Mesendoderm (in vitro differentiated cells): ENCODE measurements around the gene VIT.

ENCODE experiments used
- DNase-seq: peaks from one replicate; pipeline ENCODE4 v3.0.0; 2013
- H2AK5ac ChIP-seq: 2 replicates; pipeline ENCODE4 v1.6.1; 2013; ENCODE audit warnings: low read length, inconsistent platforms
- H2BK120ac ChIP-seq: 2 replicates; pipeline ENCODE4 v1.6.1; 2013; ENCODE audit warnings: low read depth, mild to moderate bottlenecking, low read length, moderate library complexity, mixed read lengths
- H2BK15ac ChIP-seq: replicated peaks from 2 replicates; pipeline ENCODE4 v1.6.1; 2013; ENCODE audit warnings: low read depth, mild to moderate bottlenecking, moderate library complexity
- H2BK5ac ChIP-seq: 2 replicates; pipeline ENCODE4 v1.6.1; 2013; ENCODE audit warnings: low read length, inconsistent platforms
- H3K18ac ChIP-seq: 2 replicates; pipeline ENCODE4 v1.6.1; 2013; ENCODE audit warnings: mild to moderate bottlenecking, low read length, mixed read lengths
- H3K23ac ChIP-seq: one replicate; pipeline ENCODE4 v1.6.1; 2013; ENCODE audit warnings: low read length
- H3K27ac ChIP-seq: 2 replicates; pipeline ENCODE4 v1.5.1; 2013; ENCODE audit warnings: low read depth, mild to moderate bottlenecking, inconsistent platforms, low read length, moderate library complexity
- H3K27me3 ChIP-seq: 2 replicates; pipeline ENCODE4 v1.6.1; 2013; ENCODE audit warnings: low read length, control low read depth, mild to moderate bottlenecking, inconsistent platforms; ENCODE audit not compliant: insufficient read depth, poor library complexity
- H3K36me3 ChIP-seq: 2 replicates; pipeline ENCODE4 v1.6.1; 2013; ENCODE audit warnings: low read length, inconsistent platforms; ENCODE audit not compliant: control insufficient read depth, insufficient read depth
- H3K4ac ChIP-seq: one replicate; pipeline ENCODE4 v1.6.1; 2013; ENCODE audit warnings: low read depth, mild to moderate bottlenecking, low read length, moderate library complexity
- H3K4me1 ChIP-seq: 2 replicates; pipeline ENCODE4 v1.6.1; 2013; ENCODE audit warnings: low read depth, low read length, inconsistent platforms; ENCODE audit not compliant: control insufficient read depth
- H3K4me2 ChIP-seq: 2 replicates; pipeline ENCODE4 v1.6.1; 2013; ENCODE audit warnings: low read length
- H3K4me3 ChIP-seq: 2 replicates; pipeline ENCODE4 v1.5.1; 2013; ENCODE audit warnings: mild to moderate bottlenecking, low read length
- H3K56ac ChIP-seq: one replicate; pipeline ENCODE4 v1.6.1; 2013; ENCODE audit warnings: low read length
- H3K79me1 ChIP-seq: 2 replicates; pipeline ENCODE4 v1.6.1; 2013; ENCODE audit warnings: low read length, inconsistent platforms
- H3K79me2 ChIP-seq: 2 replicates; pipeline ENCODE4 v1.6.1; 2013; ENCODE audit warnings: mild to moderate bottlenecking, low read length; ENCODE audit not compliant: control insufficient read depth, insufficient read depth
- H3K9ac ChIP-seq: 2 replicates; pipeline ENCODE4 v1.6.1; 2013; ENCODE audit warnings: low read length, inconsistent platforms
- H4K5ac ChIP-seq: one replicate; pipeline ENCODE4 v1.6.1; 2013; ENCODE audit warnings: low read length
- H4K8ac ChIP-seq: one replicate; pipeline ENCODE4 v1.6.1; 2013; ENCODE audit warnings: low read depth, mild to moderate bottlenecking, control low read depth, low read length, moderate library complexity
- WGBS: extraction: QIAGEN DNeasy Blood & Tissue Kit; methylation state at CpG from one replicate; pipeline ENCODE4 v1.1.7; 2013; ENCODE audit warnings: low lambda C conversion rate, missing lambda C conversion rate; ENCODE audit not compliant: insufficient coverage; ENCODE audit errors: extremely low coverage; 5-methylcytosine and 5-hydroxymethylcytosine counted together

Gene VIT

GRCh38 chr2:36701918-36702317 lies 5.4 kb downstream of the VIT start:
- peaks cover 5% of the 10 kb centered on the region for H3K4me1 ChIP-seq
- no peaks in the 10 kb centered on the region for H3K27me3 ChIP-seq
- H2BK120ac ChIP-seq: no peak overlapping the region
- H3K79me2 ChIP-seq: no peaks in the 10 kb centered on the region
- H3K18ac ChIP-seq: no peak overlapping the region
- H3K27ac ChIP-seq: no peak overlapping the region
- DNase-seq: peak; percentile 43
- no peaks in the 10 kb centered on the region for H3K36me3 ChIP-seq
- H2BK5ac ChIP-seq: no peak overlapping the region
- no CpG with 5 or more reads among the region's 2 CpGs for WGBS
- no peak overlapping the region for H3K4me2 ChIP-seq
- no peak overlapping the region for H2BK15ac ChIP-seq
- no peaks in the 10 kb centered on the region for H3K79me1 ChIP-seq
- H3K23ac ChIP-seq: no peak overlapping the region
- no peak overlapping the region for H2AK5ac ChIP-seq
- no peak overlapping the region for H4K8ac ChIP-seq
- peak overlapping the region; percentile 65 for H3K56ac ChIP-seq
- H3K4me3 ChIP-seq: no peak overlapping the region
- H3K4ac ChIP-seq: no peak overlapping the region
- no peak overlapping the region for H4K5ac ChIP-seq
- no peak overlapping the region for H3K9ac ChIP-seq

- Histone ChIP-seq H2BK5ac (no peak overlapping the region), H3K23ac (no peak overlapping the region), H2BK120ac (no peak overlapping the region), H3K27ac (no peak overlapping the region), H2AK5ac (no peak overlapping the region), H3K9ac (no peak overlapping the region), H3K27me3 (no peaks in the 10 kb centered on the region), H3K56ac (no peak overlapping the region), H2BK15ac (no peak overlapping the region), H3K79me1 (no peaks in the 10 kb centered on the region), H3K4ac (peak overlapping the region; percentile 42), H3K4me1 (peaks cover 5% of the 10 kb centered on the region), H3K79me2 (no peaks in the 10 kb centered on the region), H3K36me3 (no peaks in the 10 kb centered on the region), H4K5ac (no peak overlapping the region), H3K18ac (no peak overlapping the region), H3K4me2 (no peak overlapping the region), H4K8ac (no peak overlapping the region), H3K4me3 (no peak overlapping the region)
- DNase-seq: no peak
- WGBS: no CpG with 5 or more reads among the region's 3 CpGs
Observed at GRCh38 chr2:36702781-36703180, 6.3 kb downstream of the VIT start.

- no CpG with 5 or more reads among the region's 6 CpGs for WGBS
- Histone ChIP-seq H4K5ac (no peak overlapping the region), H3K4me1 (peaks cover 5% of the 10 kb centered on the region), H4K8ac (no peak overlapping the region), H3K79me2 (no peaks in the 10 kb centered on the region), H3K18ac (no peak overlapping the region), H3K27ac (no peak overlapping the region), H2BK15ac (no peak overlapping the region), H3K23ac (no peak overlapping the region), H3K79me1 (no peaks in the 10 kb centered on the region), H3K4ac (no peak overlapping the region), H3K27me3 (no peaks in the 10 kb centered on the region), H3K36me3 (no peaks in the 10 kb centered on the region), H3K9ac (no peak overlapping the region), H3K4me3 (no peak overlapping the region), H2AK5ac (no peak overlapping the region), H3K4me2 (no peak overlapping the region), H2BK120ac (no peak overlapping the region), H2BK5ac (no peak overlapping the region), H3K56ac (no peak overlapping the region)
- peak; percentile 19 for DNase-seq
Observed at GRCh38 chr2:36704475-36705150, 8.1 kb downstream of the VIT start.

- Histone ChIP-seq H2BK5ac (no peak overlapping the region), H3K27ac (no peak overlapping the region), H3K4me2 (no peak overlapping the region), H3K56ac (no peak overlapping the region), H4K8ac (no peak overlapping the region), H3K23ac (no peak overlapping the region), H3K4ac (no peak overlapping the region), H2BK120ac (no peak overlapping the region), H3K36me3 (no peaks in the 10 kb centered on the region), H3K79me1 (no peaks in the 10 kb centered on the region), H2BK15ac (no peak overlapping the region), H3K79me2 (no peaks in the 10 kb centered on the region), H3K18ac (no peak overlapping the region), H4K5ac (no peak overlapping the region), H3K4me3 (no peak overlapping the region), H3K4me1 (peaks cover 5% of the 10 kb centered on the region), H3K27me3 (no peaks in the 10 kb centered on the region), H2AK5ac (no peak overlapping the region), H3K9ac (no peak overlapping the region)
- no peak for DNase-seq
- WGBS: no CpG with 5 or more reads among the region's 9 CpGs
Observed at GRCh38 chr2:36705326-36706020, 9.0 kb downstream of the VIT start.

- H3K27ac ChIP-seq: no peak overlapping the region
- no peaks in the 10 kb centered on the region for H3K27me3 ChIP-seq
- peaks cover 4% of the 10 kb centered on the region for H3K4me1 ChIP-seq
- WGBS: no CpG with 5 or more reads among the region's 5 CpGs
- H3K56ac ChIP-seq: no peak overlapping the region
- no peak overlapping the region for H3K4me3 ChIP-seq
- H4K5ac ChIP-seq: no peak overlapping the region
- no peak overlapping the region for H2BK15ac ChIP-seq
- no peak overlapping the region for H2AK5ac ChIP-seq
- H3K23ac ChIP-seq: no peak overlapping the region
- H3K9ac ChIP-seq: no peak overlapping the region
- H3K18ac ChIP-seq: no peak overlapping the region
- H3K4me2 ChIP-seq: no peak overlapping the region
- H3K79me1 ChIP-seq: no peaks in the 10 kb centered on the region
- no peak for DNase-seq
- no peaks in the 10 kb centered on the region for H3K36me3 ChIP-seq
- H3K4ac ChIP-seq: no peak overlapping the region
- no peak overlapping the region for H2BK5ac ChIP-seq
- no peak overlapping the region for H2BK120ac ChIP-seq
- H3K79me2 ChIP-seq: no peaks in the 10 kb centered on the region
- H4K8ac ChIP-seq: no peak overlapping the region
Observed at GRCh38 chr2:36706021-36706876, 9.7 kb downstream of the VIT start.
